Measurements from ENCODE around the gene ALOX5. TPM values are rescaled to one million over a fixed set of nuclear protein-coding genes. Genes with fewer than 3 reads are reported as not detected.
A peak's percentile ranks its signal among the peaks of the same experiment; 100 is the strongest.

Gene ALOX5
- total RNA-seq, 1 experiment from 2014 or later = 6.1 TPM

DNA sequence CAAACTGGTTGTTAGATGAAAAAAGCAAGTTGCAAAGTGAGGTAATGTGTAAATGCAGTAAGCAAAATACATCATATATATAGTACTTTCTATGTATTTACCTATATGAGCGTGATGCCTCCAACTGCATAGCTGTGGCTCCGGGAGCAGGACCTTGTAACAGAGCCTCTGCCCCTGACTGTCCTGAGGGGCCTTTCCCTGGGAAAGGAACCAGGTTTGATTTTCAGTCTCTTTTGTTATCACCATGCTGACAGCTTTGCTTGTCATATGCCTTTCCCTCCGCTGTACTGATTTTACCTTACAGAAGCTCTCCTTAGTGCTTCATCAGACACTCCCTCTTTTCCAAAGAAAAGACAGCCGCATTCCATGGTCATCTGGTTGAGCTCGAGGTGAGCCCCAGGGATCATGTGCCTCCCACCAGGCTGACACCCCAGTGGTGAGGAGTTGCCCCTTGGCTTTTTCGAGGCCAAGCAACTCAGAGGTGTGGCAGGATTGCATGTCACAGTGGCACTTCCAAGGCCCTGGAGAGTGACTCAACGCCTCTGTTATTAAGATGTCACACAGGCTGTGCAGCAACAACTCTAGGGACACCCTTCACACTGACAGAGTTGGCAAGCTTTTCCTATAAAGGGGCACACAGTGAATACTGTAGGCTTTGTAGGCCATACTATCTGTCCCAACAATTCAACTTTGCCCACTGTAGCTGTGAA, 78.9 kb downstream of the ALOX5 start:
- intact Hi-C loops (cut with micrococcal nuclease) = loop anchor here (10.0 kb wide), 1 partner anchor 448 kb away; the partner anchor contains the start of gene ZNF22
- Histone ChIP-seq H3K9ac (ENCODE audit: low read length) (no peak overlapping the region), H3K9me3 (ENCODE audit: control insufficient read depth in 1 of 2, insufficient read depth in 1 of 2, low read depth in 1 of 2, low read length in 2 of 2) (no peaks in the 10 kb centered on the region), H3K4me2 (ENCODE audit: low read length) (no peak overlapping the region), H4K20me1 (ENCODE audit: insufficient read depth) (no peaks in the 10 kb centered on the region), H3K79me2 (ENCODE audit: insufficient read depth, low read length) (no peaks in the 10 kb centered on the region), H3K27ac (ENCODE audit: low read depth, low read length) (no peak overlapping the region), H2AFZ (ENCODE audit: low read depth, low read length, poor library complexity, severe bottlenecking) (no peak overlapping the region), H3K36me3 (ENCODE audit: control insufficient read depth in 1 of 2, insufficient read depth in 2 of 2, low read length in 2 of 2) (no peaks in the 10 kb centered on the region), H3K4me1 (ENCODE audit: control insufficient read depth in 1 of 2, insufficient read depth in 2 of 2, low read length in 2 of 2) (no peaks in the 10 kb centered on the region), H3K9me2 (ENCODE audit: insufficient read depth) (no peaks in the 10 kb centered on the region), H3K27me3 (ENCODE audit: insufficient read depth, low read length) (no peaks in the 10 kb centered on the region), H3K4me3 (replicated peaks in 1 of 2; ENCODE audit: low read depth in 1 of 2, low read length in 2 of 2) (no peak overlapping the region)
- TF ChIP-seq, protein P1, sequence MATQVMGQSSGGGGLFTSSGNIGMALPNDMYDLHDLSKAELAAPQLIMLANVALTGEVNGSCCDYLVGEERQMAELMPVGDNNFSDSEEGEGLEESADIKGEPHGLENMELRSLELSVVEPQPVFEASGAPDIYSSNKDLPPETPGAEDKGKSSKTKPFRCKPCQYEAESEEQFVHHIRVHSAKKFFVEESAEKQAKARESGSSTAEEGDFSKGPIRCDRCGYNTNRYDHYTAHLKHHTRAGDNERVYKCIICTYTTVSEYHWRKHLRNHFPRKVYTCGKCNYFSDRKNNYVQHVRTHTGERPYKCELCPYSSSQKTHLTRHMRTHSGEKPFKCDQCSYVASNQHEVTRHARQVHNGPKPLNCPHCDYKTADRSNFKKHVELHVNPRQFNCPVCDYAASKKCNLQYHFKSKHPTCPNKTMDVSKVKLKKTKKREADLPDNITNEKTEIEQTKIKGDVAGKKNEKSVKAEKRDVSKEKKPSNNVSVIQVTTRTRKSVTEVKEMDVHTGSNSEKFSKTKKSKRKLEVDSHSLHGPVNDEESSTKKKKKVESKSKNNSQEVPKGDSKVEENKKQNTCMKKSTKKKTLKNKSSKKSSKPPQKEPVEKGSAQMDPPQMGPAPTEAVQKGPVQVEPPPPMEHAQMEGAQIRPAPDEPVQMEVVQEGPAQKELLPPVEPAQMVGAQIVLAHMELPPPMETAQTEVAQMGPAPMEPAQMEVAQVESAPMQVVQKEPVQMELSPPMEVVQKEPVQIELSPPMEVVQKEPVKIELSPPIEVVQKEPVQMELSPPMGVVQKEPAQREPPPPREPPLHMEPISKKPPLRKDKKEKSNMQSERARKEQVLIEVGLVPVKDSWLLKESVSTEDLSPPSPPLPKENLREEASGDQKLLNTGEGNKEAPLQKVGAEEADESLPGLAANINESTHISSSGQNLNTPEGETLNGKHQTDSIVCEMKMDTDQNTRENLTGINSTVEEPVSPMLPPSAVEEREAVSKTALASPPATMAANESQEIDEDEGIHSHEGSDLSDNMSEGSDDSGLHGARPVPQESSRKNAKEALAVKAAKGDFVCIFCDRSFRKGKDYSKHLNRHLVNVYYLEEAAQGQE (IDR thresholded peaks at IDR 0.05; ENCODE audit: low read depth) = no peak
- ChIA-PET CTCF (no interaction called here), POLR2A (no interaction called here), RAD21 (ENCODE audit: low non-redundant PET in 1 of 2, low total read pairs in 2 of 2, uncharacterized antibody in 2 of 2, unreplicated experiment in 2 of 2) (no interaction called here)
- BruUV-seq (replicated peaks) = no TSS peak
- ATAC-seq = peak; percentile 25; the same call in 1 of the 2 replicates
- no peak for DNase-seq (ENCODE audit: low read depth, low spot score)

DNA sequence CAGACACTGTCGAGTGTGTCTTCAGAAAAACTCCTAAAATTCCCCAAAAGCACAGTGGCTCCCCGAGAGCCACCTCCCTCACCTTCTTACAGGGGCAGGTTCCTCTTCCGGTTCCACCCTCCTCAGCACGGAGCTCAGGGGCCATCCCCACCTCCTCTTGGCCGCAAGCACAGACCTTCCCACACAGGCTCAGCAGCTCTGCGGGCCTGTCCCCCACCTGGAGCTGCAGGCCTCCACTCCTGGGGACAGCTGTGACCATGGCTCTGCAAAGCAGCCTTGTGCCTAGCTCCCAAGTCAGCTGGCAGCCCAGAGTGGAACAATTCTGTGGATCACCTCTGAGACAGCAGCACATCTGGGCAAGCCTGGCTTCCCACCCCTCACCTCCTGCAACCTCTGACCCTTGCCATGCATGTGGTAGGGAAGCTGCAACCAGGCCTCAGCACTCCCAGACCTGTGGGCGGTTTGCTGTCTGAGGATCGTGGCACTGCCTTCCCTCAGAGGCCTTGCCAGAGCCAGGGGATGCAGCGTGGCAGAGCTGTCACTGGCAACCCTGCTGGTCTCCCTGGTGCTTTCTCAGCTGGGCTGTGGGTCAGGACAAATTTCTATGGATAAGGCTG, 79.7 kb downstream of the ALOX5 start:
- Histone ChIP-seq H3K4me3 (replicated peaks in 1 of 2; ENCODE audit: low read depth in 1 of 2, low read length in 2 of 2) (no peak overlapping the region), H3K4me1 (ENCODE audit: control insufficient read depth in 1 of 2, insufficient read depth in 2 of 2, low read length in 2 of 2) (no peaks in the 10 kb centered on the region), H4K20me1 (ENCODE audit: insufficient read depth) (no peaks in the 10 kb centered on the region), H3K36me3 (ENCODE audit: control insufficient read depth in 1 of 2, insufficient read depth in 2 of 2, low read length in 2 of 2) (no peaks in the 10 kb centered on the region), H3K79me2 (ENCODE audit: insufficient read depth, low read length) (no peaks in the 10 kb centered on the region), H3K27me3 (ENCODE audit: insufficient read depth, low read length) (no peaks in the 10 kb centered on the region), H3K4me2 (ENCODE audit: low read length) (no peak overlapping the region), H3K9me2 (ENCODE audit: insufficient read depth) (no peaks in the 10 kb centered on the region), H2AFZ (ENCODE audit: low read depth, low read length, poor library complexity, severe bottlenecking) (no peak overlapping the region), H3K27ac (ENCODE audit: low read depth, low read length) (no peak overlapping the region), H3K9ac (ENCODE audit: low read length) (no peak overlapping the region), H3K9me3 (ENCODE audit: control insufficient read depth in 1 of 2, insufficient read depth in 1 of 2, low read depth in 1 of 2, low read length in 2 of 2) (no peaks in the 10 kb centered on the region)
- intact Hi-C loops (cut with micrococcal nuclease) = loop anchor here (10.0 kb wide), 1 partner anchor 449 kb away; the partner anchor contains the start of gene ZNF22
- RAD21 ChIA-PET (ENCODE audit: low non-redundant PET in 1 of 2, low total read pairs in 2 of 2, uncharacterized antibody in 2 of 2, unreplicated experiment in 2 of 2) = no interaction called here
- POLR2A ChIA-PET = no interaction called here
- ATAC-seq = no peak
- no TSS peak for BruUV-seq (replicated peaks)
- no peak for DNase-seq (ENCODE audit: low read depth, low spot score)
- CTCF ChIA-PET = no interaction called here
- TF ChIP-seq CEBPB (IDR thresholded peaks at IDR 0.05; ENCODE audit: low read depth) (no peak), EGR1 (IDR thresholded peaks at IDR 0.05; ENCODE audit: low read depth) (no peak), SRF (IDR thresholded peaks at IDR 0.05; ENCODE audit: low read depth) (no peak), EZH2phosphoT487 (IDR thresholded peaks at IDR 0.05; ENCODE audit: borderline replicate concordance) (no peak), POLR2AphosphoS5 (IDR thresholded peaks at IDR 0.05; ENCODE audit: low read depth, low read length) (no peak), ZNF274 (IDR thresholded peaks at IDR 0.05; ENCODE audit: low read depth, low read length) (no peak), TCF7L2 (IDR thresholded peaks at IDR 0.05; ENCODE audit: borderline replicate concordance, extremely low read depth, insufficient read depth, insufficient read length) (no peak), RAD21 (IDR thresholded peaks at IDR 0.05; ENCODE audit: low read depth) (no peak), SIN3A (IDR thresholded peaks at IDR 0.05; ENCODE audit: low read depth) (no peak), POLR2A (IDR thresholded peaks at IDR 0.05; ENCODE audit: borderline replicate concordance, extremely low read depth, insufficient read depth, insufficient read length) (no peak), EZH2 (IDR thresholded peaks at IDR 0.05) (no peak)
- TF ChIP-seq, protein P2, sequence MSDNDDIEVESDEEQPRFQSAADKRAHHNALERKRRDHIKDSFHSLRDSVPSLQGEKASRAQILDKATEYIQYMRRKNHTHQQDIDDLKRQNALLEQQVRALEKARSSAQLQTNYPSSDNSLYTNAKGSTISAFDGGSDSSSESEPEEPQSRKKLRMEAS (IDR thresholded peaks at IDR 0.05) = no peak
- TF ChIP-seq, protein P3, sequence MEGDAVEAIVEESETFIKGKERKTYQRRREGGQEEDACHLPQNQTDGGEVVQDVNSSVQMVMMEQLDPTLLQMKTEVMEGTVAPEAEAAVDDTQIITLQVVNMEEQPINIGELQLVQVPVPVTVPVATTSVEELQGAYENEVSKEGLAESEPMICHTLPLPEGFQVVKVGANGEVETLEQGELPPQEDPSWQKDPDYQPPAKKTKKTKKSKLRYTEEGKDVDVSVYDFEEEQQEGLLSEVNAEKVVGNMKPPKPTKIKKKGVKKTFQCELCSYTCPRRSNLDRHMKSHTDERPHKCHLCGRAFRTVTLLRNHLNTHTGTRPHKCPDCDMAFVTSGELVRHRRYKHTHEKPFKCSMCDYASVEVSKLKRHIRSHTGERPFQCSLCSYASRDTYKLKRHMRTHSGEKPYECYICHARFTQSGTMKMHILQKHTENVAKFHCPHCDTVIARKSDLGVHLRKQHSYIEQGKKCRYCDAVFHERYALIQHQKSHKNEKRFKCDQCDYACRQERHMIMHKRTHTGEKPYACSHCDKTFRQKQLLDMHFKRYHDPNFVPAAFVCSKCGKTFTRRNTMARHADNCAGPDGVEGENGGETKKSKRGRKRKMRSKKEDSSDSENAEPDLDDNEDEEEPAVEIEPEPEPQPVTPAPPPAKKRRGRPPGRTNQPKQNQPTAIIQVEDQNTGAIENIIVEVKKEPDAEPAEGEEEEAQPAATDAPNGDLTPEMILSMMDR (IDR thresholded peaks at IDR 0.05 in 2 of 3, conservative IDR thresholded peaks at IDR 0.05 in 1 of 3; ENCODE audit: borderline replicate concordance in 1 of 3, insufficient read depth in 1 of 3, low read depth in 2 of 3, low read length in 2 of 3) = no peak

Measured in HCT116 (cell line).